HG03175 (cell line): ENCODE measurements around the gene PRKAB1.

Experiments
- ATAC-seq: cut with Tn5 transposase; IDR thresholded peaks from one replicate; pipeline ENCODE4 v1.9.1; 2021; ENCODE audit warnings: mild to moderate bottlenecking, moderate library complexity; ENCODE audit not compliant: unreplicated experiment

Gene PRKAB1

DNA sequence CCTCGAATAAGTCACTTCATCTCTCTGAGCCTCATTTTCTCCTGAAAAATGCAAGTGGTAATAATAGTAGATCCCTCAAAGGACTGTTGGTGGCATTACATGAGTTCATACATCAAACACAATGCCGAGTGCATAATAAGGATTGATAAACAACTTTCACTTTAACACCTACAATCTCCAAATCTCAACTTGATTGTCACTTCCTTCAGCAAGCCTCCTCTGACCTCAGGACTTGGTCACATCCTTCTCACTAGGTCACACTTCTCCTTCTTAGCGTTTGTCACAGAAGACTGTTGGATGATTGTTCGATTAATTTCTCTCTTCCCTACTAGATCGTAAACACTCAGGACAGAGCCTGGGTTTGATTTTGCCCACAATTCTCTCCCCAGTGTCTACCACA, 7.9 kb upstream of the PRKAB1 start:
- no peak for ATAC-seq

DNA sequence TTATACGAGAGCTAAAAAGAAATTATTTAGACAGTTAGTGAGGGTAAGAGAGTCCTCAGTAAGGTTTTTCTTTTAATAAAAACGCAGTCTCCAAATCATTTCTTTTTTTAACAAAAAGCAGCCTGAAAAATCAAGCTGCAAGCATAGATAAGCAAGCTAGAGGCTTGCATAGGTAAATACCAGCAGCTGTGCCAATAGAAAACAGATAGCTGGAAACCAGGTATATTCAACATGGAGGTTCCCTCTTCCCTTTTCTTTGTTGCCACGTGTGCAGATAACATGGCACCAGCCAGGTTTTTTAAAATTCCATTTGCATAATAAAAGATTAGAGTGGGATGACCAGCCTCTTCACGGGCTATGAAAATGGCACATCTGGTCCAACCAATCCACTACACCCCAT, 6.1 kb upstream of the PRKAB1 start:
- ATAC-seq: no peak

DNA sequence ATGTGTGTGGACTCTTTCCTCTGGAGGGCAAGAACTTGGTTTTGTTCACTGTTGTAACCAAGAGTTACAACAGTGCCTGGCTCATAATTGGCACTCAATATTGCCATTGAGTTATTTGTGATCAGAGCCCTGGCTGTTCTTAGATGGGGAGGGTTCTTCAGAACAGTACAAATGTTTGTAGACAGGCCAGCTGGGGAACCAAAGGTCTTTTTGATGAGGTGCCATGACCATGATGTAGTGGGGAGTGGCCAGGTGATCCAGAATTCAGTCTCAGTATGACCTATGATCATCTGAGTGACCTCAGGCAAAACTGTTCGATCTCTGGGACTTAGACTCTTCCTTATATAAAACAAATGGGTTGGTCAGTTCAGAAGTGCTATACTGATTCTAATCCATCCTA, 3.3 kb upstream of the PRKAB1 start:
- ATAC-seq: no peak

DNA sequence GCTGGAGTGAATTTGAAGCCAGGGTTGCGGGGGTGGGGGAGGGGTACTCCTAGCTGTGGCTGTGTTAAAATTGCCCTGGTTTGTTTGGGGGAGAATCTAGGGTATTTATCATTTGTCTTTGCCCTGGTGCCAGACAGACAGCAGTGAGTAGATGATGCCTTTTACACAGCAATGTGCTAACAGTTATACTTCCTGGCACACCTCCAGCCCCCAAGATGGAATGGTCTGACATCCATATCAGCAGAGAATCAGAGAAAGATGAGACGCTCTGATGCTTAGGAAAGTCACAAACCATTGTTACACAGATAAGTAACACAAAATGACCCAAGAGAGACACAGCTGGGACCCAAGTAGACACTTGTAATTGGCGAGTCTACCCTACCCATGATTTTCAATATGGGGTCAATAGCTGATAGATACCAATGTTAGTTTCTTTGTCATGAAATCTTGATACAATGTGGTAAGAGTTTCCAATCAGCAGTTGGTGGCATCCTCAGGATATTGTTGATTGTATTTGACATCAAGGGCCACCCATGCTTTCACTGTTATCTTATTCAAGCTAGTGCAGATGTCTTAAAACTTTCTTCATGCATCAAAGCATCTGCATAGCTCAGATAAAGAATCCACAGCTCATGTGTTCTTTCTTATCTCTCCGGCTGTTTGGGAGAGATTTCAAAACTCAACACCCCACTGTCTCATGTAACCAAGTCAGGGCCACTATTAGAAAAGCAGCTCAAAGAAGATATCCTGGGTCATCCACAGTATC, 2.6 kb upstream of the PRKAB1 start:
- ATAC-seq: no peak

DNA sequence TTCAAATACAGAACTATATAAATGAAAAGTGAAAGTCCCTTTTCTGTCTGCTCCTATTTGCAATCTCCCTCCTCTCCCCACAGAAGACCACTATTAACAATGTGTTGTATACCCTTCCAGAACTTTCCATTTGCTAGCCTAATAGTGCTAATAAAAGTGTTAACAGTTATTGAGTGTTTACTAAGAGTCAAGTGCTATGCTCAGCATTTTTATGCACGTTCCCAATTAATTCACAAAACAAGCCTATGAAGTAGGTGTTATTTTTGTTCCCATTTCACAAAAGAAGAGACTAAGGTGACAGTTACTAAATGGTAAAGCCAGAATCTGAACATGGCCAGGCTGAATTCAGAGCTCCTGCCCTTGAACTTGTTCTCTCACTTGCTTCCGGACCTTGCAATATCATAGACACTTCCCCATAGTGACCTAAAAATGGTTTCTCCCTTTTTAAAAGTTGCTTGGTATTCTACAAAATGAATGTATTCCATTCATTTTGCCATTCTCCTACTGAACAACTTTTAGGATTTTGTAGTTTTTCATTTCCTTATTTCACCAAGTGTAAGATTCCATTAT, 1.6 kb upstream of the PRKAB1 start:
- no peak for ATAC-seq

DNA sequence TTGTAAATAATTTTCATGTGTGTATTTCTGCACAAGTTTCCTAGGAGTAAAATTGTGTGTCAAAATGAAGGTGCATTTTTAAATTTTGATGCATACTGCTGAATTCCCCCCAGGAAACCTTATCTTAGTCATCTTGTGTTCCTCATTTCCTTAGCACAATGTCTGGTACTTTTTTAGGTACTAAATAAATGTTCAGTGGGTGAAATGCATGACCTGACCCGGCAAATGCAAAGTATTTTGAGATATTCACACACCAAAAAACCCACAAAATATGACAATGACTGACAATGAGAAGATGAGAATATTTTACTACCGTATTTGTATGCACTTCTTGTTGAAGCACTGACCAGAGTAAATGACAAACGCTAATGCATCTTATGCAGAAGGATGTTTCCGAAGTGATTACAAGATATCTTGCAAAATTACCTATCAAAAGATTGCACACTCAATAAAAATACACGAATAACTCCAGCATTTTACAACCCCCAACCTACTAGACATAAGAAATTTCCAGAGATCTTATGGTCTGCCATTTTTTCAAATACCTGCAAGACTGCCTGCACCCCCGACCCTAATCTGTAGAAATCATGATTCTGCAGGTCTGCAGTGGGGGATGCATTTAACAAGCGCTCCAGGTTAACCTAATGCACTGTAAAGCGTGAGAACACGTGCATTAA, 895 bp upstream of the PRKAB1 start:
- ATAC-seq: no peak

DNA sequence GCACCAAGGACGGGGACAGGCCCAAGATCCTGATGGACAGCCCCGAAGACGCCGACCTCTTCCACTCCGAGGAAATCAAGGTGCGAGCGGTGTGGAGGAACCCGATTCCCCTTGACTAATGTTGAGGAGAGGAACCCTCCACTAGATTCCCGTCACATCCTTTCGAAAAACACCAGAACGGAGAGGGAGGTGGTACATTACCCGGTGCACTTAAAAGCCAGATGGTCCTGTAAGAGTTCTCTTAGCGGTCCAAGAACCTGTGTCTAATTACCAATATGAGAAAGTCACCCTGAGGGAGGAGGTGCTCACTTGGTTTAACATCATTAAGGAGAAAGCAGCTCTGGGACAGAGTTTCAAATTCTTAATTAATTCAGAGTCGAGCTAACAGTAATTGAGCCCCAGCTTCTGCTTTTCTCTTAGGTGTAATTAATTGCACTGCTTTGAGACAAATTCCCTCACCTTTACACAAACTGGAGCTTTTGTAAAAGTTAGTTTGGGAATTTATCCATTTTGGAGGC, 450 bp downstream of the PRKAB1 start:
- ATAC-seq: no peak

DNA sequence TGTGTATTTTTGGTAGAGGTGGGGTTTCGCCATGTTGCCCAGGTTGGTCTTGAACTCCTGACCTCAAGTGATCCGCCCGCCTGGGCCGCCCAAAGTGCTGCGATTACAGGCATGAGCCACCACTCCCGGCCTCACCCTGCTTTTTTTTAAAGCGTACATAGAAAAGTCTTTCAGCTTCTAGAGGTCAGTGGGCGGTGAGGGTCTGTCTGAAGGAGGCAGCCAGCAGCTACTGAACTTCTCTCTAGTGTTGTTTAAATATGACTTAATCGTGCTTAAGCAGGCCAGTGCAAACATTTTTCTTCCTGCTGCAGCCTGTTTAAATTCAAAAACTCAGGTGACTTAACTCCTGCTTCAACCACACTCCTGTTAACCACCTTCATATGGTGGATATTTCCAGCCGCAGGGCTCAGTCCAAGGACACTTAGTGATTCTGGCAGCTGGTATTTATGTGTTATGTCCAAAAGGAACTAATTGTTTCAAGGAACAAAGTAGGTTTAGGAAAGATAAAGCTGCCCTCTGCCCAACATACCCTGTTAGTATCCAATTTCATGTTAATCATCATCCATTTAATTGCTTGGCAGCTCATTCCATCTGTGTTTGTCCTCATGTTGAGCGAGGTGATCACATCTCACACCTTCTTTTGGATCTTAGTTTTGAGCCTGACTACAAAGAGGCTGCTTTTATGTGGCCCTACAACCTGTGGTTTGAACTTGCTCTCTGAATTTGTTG, 2.0 kb downstream of the PRKAB1 start:
- ATAC-seq: no peak

DNA sequence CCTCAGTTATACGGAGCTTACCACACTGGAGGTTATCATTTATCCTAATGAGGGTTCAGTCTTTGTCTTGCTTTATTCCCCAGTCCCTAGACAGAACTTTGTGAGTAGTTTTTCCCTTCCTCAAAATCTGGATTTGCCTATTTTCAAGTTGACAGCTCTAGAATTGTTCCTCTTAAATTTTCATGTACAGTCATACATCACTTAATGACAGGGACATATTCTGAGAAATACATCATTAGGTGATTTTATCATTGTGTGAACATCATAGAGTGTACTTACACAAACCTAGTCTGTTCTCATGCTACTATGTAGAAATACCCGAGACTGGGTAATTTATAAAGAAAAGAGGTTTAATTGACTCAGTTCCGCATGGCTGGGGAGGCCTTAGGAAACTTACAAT, 3.1 kb downstream of the PRKAB1 start:
- no peak for ATAC-seq

DNA sequence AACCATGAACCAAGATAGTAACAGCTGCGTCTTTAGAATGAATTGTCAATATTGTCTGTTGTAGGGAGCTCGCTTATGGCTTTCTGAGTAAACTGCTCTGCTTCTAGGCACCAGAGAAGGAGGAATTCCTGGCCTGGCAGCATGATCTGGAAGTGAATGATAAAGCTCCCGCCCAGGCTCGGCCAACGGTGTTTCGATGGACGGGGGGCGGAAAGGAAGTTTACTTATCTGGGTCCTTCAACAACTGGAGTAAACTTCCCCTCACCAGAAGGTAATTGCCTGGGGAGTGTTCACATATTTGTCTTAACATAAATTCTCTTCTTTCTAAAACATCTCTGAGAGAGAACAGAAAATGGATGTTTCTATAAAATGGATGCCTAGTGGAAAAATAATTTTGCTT, 4.3 kb downstream of the PRKAB1 start:
- no peak for ATAC-seq

DNA sequence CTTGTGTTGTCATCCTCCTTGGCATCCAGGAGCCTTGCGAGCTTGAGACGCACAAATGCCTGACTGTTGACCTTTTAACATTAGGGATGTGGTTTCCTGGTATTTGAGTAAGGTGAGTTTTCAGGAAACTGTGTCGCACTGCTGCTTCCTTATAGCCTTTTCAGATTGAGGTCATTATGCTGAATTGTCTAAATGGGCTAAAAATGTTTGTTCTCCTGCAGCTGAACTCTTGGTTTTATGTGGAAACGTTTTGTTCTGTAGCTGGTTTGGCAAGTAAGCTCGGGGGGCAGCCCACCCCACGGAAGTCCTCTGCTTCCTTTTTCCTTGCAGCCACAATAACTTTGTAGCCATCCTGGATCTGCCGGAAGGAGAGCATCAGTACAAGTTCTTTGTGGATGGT, 5.7 kb downstream of the PRKAB1 start:
- ATAC-seq: no peak

DNA sequence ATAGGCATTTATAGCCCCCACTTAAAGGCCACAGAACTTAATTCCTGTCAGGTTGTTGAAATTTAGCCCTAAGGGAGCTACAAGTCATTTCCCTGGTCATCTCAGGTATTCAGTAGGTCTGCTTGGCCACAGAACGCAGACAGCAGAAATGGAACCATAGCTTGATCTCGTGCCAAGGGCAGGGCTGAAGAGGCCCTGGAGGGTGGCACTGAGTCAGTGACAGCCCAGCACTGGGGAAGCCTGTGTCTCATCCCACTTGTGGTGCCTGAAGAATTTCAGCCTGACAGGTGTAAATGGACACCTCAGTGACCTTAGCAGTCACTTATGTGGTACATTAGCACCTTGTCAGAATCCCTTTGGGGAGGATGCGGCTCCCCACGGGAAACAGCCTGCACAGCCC, 6.6 kb downstream of the PRKAB1 start:
- ATAC-seq: no peak

DNA sequence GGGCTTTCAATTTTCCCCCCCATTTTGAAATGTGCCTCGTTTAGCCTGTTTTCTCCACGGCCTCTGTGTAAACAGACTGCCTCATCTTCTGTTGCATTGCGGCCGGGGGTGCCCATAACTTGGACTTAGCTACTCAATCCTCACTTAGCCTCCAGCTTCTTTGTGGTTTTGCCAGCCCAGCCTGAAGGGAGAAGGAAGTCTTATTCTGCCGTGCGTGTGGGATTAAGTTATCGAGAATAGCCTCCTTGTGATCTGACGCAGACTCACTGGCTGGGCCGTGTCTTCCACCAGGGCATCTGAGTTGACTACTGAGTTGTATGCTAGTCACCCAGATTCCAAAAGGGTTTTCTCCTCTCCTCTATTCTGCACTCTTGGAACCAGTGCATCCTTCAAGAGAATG, 8.1 kb downstream of the PRKAB1 start:
- ATAC-seq: no peak

DNA sequence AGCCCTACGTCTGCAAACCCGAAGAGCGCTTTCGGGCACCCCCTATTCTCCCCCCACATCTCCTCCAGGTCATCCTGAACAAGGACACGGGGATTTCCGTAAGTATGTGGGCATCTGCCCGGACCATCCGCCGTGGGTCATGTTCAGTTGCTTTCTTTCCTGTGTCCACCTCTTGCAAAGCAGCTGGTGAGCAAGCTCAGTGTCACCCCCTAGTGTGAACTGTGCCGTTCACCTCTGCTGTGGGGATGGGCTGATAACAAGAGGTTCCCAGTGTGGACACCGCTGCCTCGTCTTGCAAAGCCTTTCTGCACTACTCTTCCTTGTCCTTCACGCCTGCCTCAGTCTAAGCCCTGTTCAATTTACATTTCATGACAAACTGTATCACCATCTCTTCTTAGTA, 8.6 kb downstream of the PRKAB1 start:
- ATAC-seq: no peak

DNA sequence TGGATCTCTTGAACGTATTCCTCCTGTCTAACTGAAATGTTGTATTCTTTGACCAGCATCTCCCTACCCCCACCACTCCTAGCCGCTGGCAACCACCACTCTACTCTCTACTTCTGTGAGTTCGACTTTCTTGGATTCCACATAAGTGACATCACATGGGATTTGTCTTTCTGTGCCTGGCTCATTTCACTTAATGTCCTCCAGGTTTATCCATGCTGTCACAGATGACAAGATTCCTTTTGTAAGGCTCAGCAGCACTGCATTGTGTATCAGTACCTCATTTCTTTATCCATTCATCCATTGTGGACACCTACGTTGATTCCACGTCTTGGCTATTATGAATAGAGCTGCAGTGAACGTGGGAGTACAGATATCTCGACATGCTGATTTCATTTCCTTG, 10.5 kb downstream of the PRKAB1 start:
- ATAC-seq: no peak

DNA sequence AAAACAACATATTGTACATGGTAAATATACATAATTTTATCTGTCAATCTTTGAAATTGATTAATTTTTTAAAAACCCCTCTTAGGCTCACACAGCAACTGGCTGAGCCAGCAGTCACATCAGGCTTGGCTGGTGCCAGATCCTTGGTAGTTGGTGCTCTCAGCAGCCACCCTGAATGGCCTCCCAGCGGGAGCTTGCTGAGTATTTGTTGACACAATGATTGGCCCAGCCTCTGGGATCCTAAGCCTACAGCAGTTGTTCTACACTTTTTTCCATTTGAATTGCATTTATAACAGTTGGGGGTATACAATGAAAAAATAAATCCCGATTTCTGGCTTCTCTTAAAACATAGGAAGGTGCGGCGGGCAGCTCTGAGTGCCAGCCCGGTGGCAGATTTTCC, 11.1 kb downstream of the PRKAB1 start:
- ATAC-seq: no peak

DNA sequence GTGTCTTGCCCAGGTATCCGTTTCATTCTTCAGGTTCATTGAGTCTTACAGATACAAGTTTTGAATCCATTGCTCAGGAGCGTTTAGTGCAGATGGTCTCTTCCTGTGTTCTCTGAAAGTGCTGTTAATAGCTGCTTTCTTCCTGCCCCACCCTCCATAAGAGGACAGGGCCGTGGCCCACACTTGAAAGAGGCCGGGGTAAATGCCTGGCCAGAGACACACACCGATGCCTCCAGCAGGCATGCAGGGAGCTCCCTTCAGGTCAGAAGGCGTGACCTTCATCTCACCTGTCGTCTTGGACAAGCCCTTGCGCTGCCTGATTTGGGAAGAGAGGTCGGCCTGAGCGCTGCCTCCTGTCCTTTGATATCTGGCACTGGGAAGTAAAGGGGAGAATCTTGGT, 11.6 kb downstream of the PRKAB1 start:
- no peak for ATAC-seq

DNA sequence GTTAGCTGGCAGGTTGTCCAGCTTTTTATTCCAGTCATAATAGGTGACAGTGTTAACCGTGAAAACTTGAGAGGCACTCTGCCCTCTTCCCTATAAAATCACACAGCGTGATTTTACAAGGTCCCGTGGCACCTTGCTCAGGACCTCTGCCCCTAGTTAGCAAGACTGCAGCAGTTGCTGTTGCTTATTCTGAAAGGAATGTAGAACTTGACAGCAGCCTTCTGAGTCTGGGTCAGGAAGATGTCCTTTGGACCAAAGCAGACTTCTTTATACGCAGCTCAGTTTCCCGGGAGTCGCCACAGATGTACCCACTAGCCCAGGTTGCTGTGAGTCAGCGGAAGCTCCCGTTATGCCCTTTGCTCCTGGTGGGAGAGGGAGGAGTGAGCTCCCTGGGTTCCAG, 13.2 kb downstream of the PRKAB1 start:
- no peak for ATAC-seq

DNA sequence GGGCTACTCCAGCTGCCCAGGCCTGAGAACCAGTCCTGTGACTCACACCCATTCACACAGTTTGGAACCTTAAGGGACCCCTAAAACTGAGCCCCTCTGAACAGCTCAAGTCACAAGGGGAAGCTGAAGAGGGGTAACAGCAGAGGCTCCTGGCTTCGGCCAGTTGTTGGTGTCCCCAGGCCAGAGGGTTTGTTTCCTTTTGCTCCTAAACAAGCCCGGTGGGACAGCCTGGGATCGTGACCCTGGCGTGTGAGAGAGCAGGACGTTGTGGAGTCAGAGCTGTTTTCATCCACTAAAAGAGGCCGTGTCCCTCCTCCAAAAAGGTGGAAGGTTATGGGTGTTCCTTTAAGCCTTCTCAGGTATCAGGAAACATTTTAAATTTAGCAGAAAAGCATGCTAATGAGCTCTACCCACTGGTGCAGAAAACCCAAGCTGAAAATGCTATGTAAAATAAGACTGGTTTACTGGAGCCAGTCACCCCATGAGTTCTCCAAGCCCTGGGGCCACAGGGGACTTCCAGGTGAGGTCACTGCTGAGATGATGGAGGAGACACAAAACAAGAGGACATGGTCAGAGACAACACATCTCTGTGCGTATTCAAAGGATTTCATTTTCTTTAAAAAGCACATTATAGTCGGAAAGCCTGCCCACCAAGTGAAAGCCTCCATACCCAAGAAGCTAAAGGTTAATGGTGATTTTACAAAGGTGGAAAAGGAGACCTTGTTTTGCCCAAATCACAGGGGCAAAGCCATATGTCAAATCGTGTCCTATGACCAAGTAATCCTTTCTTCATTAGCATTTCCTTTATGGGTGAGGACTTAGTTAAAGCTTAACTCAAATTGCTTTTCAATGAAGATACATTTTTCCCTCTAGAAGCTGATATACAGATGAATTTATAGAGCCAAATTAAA, 14.1 kb downstream of the PRKAB1 start:
- peak; percentile 32 for ATAC-seq

DNA sequence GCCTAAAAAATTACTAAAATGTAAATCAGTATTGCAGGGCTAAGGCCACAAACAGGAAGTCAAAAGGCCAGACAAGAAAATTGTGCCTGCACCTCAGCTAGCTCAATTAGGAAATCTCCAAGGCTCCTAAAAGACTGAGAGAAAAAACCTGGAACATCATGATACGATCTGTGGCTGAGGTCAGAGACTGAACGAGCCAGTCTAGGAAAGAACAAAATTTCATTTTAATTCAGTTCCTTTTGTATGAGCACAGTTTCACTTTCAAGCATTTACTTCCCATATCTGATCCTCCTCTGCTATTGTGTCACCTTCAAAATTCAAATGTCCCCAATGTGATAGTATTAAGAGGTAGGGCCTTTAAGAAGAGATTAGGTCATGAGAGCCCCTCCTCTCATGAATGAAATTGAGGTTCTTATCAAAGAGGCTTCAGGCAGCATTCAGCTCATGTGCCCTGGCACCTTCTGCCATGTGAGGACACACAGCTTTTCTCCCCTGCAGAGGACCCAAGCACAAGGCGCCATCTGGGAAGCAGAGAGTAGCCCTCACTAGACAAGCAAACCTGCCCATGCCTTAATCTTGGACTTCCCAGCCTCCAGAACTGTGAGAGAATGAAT, 14.8 kb downstream of the PRKAB1 start:
- peak; percentile 44 for ATAC-seq
